Neural cell (in vitro differentiated cells): Measurements from ENCODE around the gene ATPAF1. TPM values are rescaled to one million over a fixed set of nuclear protein-coding genes. Genes with fewer than 3 reads are reported as not detected.
"Not testable (repeated sequence)": the region's sequence is repeated elsewhere in the genome, so short reads cannot be mapped to it uniquely, and the experiment has no call there.

Experiments
- H2AFZ ChIP-seq: fragments of 200-600, 300-800 bp; sonication (generic), shearing (Covaris generic); 2 replicates; pipeline ENCODE4 v1.6.0; 2014; ENCODE audit warnings: low read depth, mild to moderate bottlenecking, antibody characterized with exemption, low read length, moderate library complexity
- H3F3A ChIP-seq: fragments of 200-600 bp; shearing (Covaris generic); 2 replicates; pipeline ENCODE4 v1.6.1; 2016; ENCODE audit warnings: mild to moderate bottlenecking, moderate library complexity, mixed read lengths, antibody characterized with exemption, low read length; ENCODE audit not compliant: insufficient read depth, poor library complexity, severe bottlenecking
- H3K27ac ChIP-seq: fragments of 200-600, 300-800 bp; sonication (generic), shearing (Covaris generic); 2 replicates; pipeline ENCODE4 v1.5.1; 2014; ENCODE audit warnings: mild to moderate bottlenecking, low read length, moderate library complexity
- H3K27me3 ChIP-seq: fragments of 300-800, 200-600 bp; sonication (generic), shearing (Covaris generic); 2 replicates; pipeline ENCODE4 v1.6.0; 2014; ENCODE audit warnings: mild to moderate bottlenecking, low read depth, low read length, moderate library complexity; ENCODE audit not compliant: insufficient read depth
- H3K36me3 ChIP-seq: fragments of 300-800, 200-600 bp; sonication (generic), shearing (Covaris generic); 2 replicates; pipeline ENCODE4 v1.5.1; 2014; ENCODE audit warnings: mild to moderate bottlenecking, antibody characterized with exemption, low read length, moderate library complexity; ENCODE audit not compliant: insufficient read depth
- H3K4me2 ChIP-seq: fragments of 300-800, 200-600 bp; sonication (generic), shearing (Covaris generic); 2 replicates; pipeline ENCODE4 v1.6.0; 2014; ENCODE audit warnings: mild to moderate bottlenecking, low read length
- H3K4me3 ChIP-seq: fragments of 300-800, 200-600 bp; sonication (generic), shearing (Covaris generic); 2 replicates; pipeline ENCODE4 v1.5.1; 2014; ENCODE audit warnings: mild to moderate bottlenecking, low read length, moderate library complexity
- H3K79me2 ChIP-seq: fragments of 200-600 bp; shearing (Covaris generic); replicated peaks from 2 replicates; pipeline ENCODE4 v1.6.0; 2014; ENCODE audit warnings: mild to moderate bottlenecking, low read length, moderate library complexity; ENCODE audit not compliant: insufficient read depth
- H3K9ac ChIP-seq: fragments of 300-800, 200-600 bp; sonication (generic), shearing (Covaris generic); 2 replicates; pipeline ENCODE4 v1.6.1; 2016; ENCODE audit warnings: mild to moderate bottlenecking, low read length, mixed read lengths
- H3K9me2 ChIP-seq: fragments of 200-600 bp; shearing (Covaris generic); 2 replicates; pipeline ENCODE4 v1.6.1; 2016; ENCODE audit warnings: mild to moderate bottlenecking, low read length, mixed read lengths; ENCODE audit not compliant: insufficient read depth
- H3K9me3 ChIP-seq: fragments of 200-600, 300-800 bp; sonication (generic), shearing (Covaris generic); 2 replicates; pipeline ENCODE4 v1.6.1; 2016; ENCODE audit warnings: mild to moderate bottlenecking, mixed run types, low read length, moderate library complexity, mixed read lengths
- H4K20me1 ChIP-seq: fragments of 200-600 bp; shearing (Covaris generic); 2 replicates; pipeline ENCODE4 v1.6.1; 2016; ENCODE audit warnings: mild to moderate bottlenecking, mixed run types; ENCODE audit not compliant: insufficient read depth
- EZH2 ChIP-seq: fragments of 200-600, 300-800 bp; shearing (Covaris generic), sonication (generic); IDR thresholded peaks from 2 replicates; pipeline ENCODE4 v1.6.1; 2014; ENCODE audit warnings: antibody characterized with exemption, low read length, borderline replicate concordance, mild to moderate bottlenecking; ENCODE audit not compliant: insufficient read depth, poor library complexity, severe bottlenecking
- MXI1 ChIP-seq: fragments of 450-650 bp; conservative IDR thresholded peaks from 2 replicates; pipeline ENCODE4 v1.6.1; 2014; ENCODE audit warnings: antibody characterized with exemption, mild to moderate bottlenecking; ENCODE audit not compliant: poor library complexity, severe bottlenecking
- POLR2AphosphoS5 ChIP-seq: IDR thresholded peaks from 2 replicates; pipeline ENCODE4 v1.6.1; 2012
- RAD21 ChIP-seq: fragments of 450-650 bp; conservative IDR thresholded peaks from 2 replicates; pipeline ENCODE4 v1.6.1; 2014; ENCODE audit warnings: antibody characterized with exemption, mild to moderate bottlenecking, moderate library complexity
- polyA plus RNA-seq: library from polyadenylated mRNA; depleted of rRNA; stranded (reverse); fragments of >200 nt; gene quantifications from 2 replicates; pipeline ENCODE4 v1.2.3, GENCODE V29; 2014
- TF ChIP-seq, protein P1 (sequence below): IDR thresholded peaks from 2 replicates; pipeline ENCODE4 v1.6.1; 2012; ENCODE audit warnings: borderline replicate concordance
- TF ChIP-seq, protein P2 (sequence below): fragments of 450-650 bp; IDR thresholded peaks from 2 replicates; pipeline ENCODE4 v1.5.1; 2014; ENCODE audit warnings: antibody characterized with exemption, mild to moderate bottlenecking, moderate library complexity; ENCODE audit not compliant: poor library complexity, severe bottlenecking

ATPAF1 gene
- polyA plus RNA-seq, 1 donor from 2014 or later: 80.7 TPM

- H3K9ac ChIP-seq: no peak overlapping the region
- H3K4me3 ChIP-seq: no peak overlapping the region
- no peaks in the 10 kb centered on the region for H3K9me3 ChIP-seq
- H3K27ac ChIP-seq: no peak overlapping the region
- H2AFZ ChIP-seq: no peak overlapping the region
- H3K27me3 ChIP-seq: no peaks in the 10 kb centered on the region
- H3K36me3 ChIP-seq: peaks cover 5% of the 10 kb centered on the region
- H3K79me2 ChIP-seq: no peaks in the 10 kb centered on the region
- H3F3A ChIP-seq: no peaks in the 10 kb centered on the region
- no peaks in the 10 kb centered on the region for H4K20me1 ChIP-seq
- TF ChIP-seq, protein P1, sequence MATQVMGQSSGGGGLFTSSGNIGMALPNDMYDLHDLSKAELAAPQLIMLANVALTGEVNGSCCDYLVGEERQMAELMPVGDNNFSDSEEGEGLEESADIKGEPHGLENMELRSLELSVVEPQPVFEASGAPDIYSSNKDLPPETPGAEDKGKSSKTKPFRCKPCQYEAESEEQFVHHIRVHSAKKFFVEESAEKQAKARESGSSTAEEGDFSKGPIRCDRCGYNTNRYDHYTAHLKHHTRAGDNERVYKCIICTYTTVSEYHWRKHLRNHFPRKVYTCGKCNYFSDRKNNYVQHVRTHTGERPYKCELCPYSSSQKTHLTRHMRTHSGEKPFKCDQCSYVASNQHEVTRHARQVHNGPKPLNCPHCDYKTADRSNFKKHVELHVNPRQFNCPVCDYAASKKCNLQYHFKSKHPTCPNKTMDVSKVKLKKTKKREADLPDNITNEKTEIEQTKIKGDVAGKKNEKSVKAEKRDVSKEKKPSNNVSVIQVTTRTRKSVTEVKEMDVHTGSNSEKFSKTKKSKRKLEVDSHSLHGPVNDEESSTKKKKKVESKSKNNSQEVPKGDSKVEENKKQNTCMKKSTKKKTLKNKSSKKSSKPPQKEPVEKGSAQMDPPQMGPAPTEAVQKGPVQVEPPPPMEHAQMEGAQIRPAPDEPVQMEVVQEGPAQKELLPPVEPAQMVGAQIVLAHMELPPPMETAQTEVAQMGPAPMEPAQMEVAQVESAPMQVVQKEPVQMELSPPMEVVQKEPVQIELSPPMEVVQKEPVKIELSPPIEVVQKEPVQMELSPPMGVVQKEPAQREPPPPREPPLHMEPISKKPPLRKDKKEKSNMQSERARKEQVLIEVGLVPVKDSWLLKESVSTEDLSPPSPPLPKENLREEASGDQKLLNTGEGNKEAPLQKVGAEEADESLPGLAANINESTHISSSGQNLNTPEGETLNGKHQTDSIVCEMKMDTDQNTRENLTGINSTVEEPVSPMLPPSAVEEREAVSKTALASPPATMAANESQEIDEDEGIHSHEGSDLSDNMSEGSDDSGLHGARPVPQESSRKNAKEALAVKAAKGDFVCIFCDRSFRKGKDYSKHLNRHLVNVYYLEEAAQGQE: no peak
- TF ChIP-seq, protein P2, sequence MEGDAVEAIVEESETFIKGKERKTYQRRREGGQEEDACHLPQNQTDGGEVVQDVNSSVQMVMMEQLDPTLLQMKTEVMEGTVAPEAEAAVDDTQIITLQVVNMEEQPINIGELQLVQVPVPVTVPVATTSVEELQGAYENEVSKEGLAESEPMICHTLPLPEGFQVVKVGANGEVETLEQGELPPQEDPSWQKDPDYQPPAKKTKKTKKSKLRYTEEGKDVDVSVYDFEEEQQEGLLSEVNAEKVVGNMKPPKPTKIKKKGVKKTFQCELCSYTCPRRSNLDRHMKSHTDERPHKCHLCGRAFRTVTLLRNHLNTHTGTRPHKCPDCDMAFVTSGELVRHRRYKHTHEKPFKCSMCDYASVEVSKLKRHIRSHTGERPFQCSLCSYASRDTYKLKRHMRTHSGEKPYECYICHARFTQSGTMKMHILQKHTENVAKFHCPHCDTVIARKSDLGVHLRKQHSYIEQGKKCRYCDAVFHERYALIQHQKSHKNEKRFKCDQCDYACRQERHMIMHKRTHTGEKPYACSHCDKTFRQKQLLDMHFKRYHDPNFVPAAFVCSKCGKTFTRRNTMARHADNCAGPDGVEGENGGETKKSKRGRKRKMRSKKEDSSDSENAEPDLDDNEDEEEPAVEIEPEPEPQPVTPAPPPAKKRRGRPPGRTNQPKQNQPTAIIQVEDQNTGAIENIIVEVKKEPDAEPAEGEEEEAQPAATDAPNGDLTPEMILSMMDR: no peak
- no peak for TF ChIP-seq POLR2AphosphoS5
- no peak for TF ChIP-seq RAD21
- TF ChIP-seq MXI1: no peak
- no peak for TF ChIP-seq EZH2
- no peak overlapping the region for H3K4me2 ChIP-seq
- H3K9me2 ChIP-seq: no peaks in the 10 kb centered on the region
Measured at GRCh38 chr1:46699666-46700065, 31.5 kb upstream of the ATPAF1 start.

DNA sequence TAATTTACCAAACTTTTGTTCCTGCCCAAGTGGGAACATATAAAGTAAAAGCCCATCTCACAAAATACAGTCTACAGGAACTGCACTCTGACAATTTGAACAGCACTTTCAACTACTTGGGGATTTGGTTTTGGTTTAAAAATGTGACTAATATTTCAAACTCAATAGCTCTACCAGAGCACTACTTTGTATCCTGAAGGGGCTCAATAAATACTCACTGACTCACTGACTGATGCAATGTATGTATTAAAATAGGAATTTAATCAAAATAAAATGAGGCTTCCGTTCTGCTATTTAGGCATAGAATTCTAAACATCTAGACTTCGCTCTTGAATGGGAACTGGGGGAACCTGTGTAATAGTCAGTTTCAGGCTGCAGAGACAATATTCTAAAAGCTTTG is 28.9 kb upstream of the ATPAF1 start:
- H3K4me3 ChIP-seq: no peak overlapping the region
- no peak overlapping the region for H3K4me2 ChIP-seq
- H3K9ac ChIP-seq: no peak overlapping the region
- H3K79me2 ChIP-seq: no peaks in the 10 kb centered on the region
- no peaks in the 10 kb centered on the region for H4K20me1 ChIP-seq
- no peak overlapping the region for H3K27ac ChIP-seq
- H2AFZ ChIP-seq: no peak overlapping the region
- H3F3A ChIP-seq: no peaks in the 10 kb centered on the region
- no peaks in the 10 kb centered on the region for H3K27me3 ChIP-seq
- TF ChIP-seq EZH2: no peak
- no peak for TF ChIP-seq POLR2AphosphoS5
- TF ChIP-seq MXI1: no peak
- TF ChIP-seq, protein P2: no peak
- H3K36me3 ChIP-seq: peaks cover 8% of the 10 kb centered on the region
- H3K9me2 ChIP-seq: no peaks in the 10 kb centered on the region
- H3K9me3 ChIP-seq: no peaks in the 10 kb centered on the region

DNA sequence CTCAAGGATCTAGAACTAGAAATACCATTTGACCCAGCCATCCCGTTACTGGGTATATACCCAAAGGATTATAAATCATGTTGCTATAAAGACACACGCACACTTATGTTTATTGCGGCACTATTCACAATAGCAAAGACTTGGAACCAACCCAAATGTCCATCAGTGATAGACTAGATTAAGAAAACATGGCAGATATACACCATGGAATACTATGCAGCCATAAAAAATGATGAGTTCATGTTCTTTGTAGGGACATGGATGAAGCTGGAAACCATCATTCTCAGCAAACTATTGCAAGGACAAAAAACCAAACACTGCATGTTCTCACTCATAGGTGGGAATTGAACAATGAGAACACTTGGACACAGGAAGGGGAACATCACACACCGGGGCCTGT is 26.5 kb upstream of the ATPAF1 start:
- not testable (repeated sequence) for H3K9me3 ChIP-seq, H3K4me2 ChIP-seq, H2AFZ ChIP-seq, H3K9ac ChIP-seq, H3K27me3 ChIP-seq, H3K27ac ChIP-seq, H3F3A ChIP-seq, H4K20me1 ChIP-seq, H3K9me2 ChIP-seq, H3K36me3 ChIP-seq, H3K4me3 ChIP-seq, H3K79me2 ChIP-seq
